Rectal smooth muscle tissue (tissue), 1 donor: ENCODE results near the gene OTUD1.

ENCODE experiments used
- H3K27ac ChIP-seq: one replicate; pipeline ENCODE4 v1.7.0; 2013; ENCODE audit warnings: low read depth, low read length, inconsistent platforms
- H3K27me3 ChIP-seq: one replicate; pipeline ENCODE4 v1.7.0; 2013; ENCODE audit warnings: low read length; ENCODE audit not compliant: control insufficient read depth, insufficient read depth
- H3K36me3 ChIP-seq: one replicate; pipeline ENCODE4 v1.7.0; 2013; ENCODE audit warnings: low read length; ENCODE audit not compliant: control insufficient read depth, insufficient read depth
- H3K4me1 ChIP-seq: one replicate; pipeline ENCODE4 v1.7.0; 2013; ENCODE audit warnings: low read length; ENCODE audit not compliant: control insufficient read depth, insufficient read depth
- H3K4me3 ChIP-seq: one replicate; pipeline ENCODE4 v1.7.0; 2013; ENCODE audit warnings: low read length
- H3K9ac ChIP-seq: one replicate; pipeline ENCODE4 v1.7.0; 2013; ENCODE audit warnings: low read length

OTUD1 gene

DNA sequence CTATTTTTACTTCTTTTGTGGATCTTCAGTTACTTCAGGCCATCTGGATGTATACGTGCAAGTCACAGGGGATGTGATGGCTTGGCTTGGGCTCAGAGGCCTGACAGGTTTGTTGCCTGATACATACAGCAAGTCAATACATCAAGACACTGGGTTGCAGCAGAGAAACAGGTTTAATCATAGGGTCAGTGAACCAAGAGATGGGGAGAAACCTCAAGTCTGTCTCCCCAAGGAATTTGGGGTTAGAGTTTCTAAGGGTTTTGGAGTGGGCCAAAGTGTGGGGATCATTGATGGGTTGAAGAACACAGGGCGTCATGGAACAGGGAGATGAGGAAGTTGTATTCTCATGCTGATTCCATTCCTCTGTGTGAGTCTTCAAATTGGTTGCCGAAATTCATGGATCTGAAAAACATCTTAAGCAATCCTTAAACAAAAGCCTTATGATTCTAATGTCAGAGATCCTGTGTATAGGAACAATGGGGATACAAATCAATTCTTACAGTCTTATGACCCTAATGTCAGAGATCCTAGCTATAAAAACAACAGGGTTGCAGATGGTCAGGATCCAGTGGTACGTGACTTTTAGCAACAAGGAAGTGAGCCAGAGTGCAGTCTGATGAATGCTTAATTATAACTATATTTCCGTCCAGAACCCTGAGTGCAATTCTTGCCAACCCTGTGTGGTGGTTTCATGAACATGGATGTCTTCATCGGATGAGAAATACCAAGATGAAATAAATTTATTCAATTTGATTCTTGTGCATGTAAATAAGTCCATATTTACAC, 18.9 kb downstream of the OTUD1 start:
- Histone ChIP-seq H3K27me3 (no peaks in the 10 kb centered on the region), H3K4me1 (no peaks in the 10 kb centered on the region), H3K27ac (no peak overlapping the region), H3K4me3 (no peak overlapping the region), H3K9ac (no peak overlapping the region), H3K36me3 (no peaks in the 10 kb centered on the region)

DNA sequence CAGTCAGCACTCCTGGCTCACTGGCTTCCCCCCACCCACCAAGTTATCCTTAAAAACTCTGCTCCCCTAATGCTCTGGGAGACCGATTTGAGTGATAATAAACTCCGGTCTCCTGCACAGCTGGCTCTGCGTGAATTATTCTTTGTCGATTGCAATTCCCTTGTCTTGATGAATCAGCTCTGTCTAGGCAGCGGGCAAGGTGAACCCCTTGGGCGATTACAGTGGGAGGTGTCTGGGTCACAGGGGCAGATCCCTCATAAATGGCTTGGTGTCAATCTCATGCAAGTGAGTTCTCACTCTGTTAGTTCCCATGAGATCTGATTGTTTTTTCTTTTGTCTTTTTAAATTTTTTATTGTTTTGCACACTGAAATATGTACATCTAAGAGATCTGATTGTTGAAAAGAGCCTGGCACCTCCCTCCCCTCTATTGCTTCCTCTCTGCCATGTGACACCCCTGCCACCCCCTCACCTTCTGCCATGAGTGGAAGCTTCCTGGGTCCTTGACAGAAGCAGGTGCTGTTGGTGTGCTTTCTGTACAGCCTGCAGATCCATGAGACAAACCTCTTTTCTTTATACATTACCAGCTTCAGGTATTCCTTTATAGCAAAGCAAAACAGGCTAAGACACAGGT, 20.5 kb downstream of the OTUD1 start:
- Histone ChIP-seq H3K4me1 (no peaks in the 10 kb centered on the region), H3K27ac (no peak overlapping the region), H3K36me3 (no peaks in the 10 kb centered on the region), H3K27me3 (no peaks in the 10 kb centered on the region), H3K9ac (no peak overlapping the region), H3K4me3 (no peak overlapping the region)

DNA sequence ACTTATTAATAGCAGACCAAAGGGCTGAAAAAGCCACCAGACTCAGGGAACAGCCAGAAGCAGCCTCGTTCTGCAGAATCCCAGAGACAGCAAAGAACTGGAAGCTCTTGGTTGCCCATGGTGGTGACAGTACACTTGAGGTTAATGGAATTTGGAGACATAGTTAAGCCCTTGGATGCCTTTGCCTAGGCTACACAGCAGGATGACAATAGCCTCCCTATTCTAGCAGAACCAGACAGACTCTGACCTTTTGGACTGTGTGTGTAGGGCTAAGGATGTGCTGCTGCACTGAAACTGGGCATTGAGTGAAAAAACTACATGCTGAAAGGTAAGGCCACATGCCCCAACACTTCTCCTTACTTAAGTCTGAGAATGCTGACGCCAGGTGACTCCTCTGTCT, 22.7 kb downstream of the OTUD1 start:
- Histone ChIP-seq H3K4me3 (no peak overlapping the region), H3K36me3 (no peaks in the 10 kb centered on the region), H3K27ac (no peak overlapping the region), H3K9ac (no peak overlapping the region), H3K27me3 (no peaks in the 10 kb centered on the region), H3K4me1 (no peaks in the 10 kb centered on the region)

DNA sequence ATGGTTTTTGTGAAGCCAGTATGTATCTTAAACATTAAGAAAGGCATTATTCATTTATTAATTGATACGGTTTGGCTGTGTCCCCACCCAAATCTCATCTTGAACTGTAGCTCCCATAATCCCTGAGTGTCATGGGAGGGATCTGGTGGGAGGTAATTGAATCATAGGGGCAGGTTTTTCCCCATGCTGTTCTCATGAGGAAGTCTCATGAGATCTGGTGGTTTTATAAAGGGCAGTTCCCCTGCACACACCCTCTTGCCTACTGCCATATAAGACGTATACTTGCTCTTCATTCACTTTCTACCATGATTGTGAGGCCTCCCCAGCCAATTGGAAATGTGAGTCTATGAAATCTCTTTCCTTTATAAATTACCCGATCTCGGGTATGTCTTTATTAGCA, 28.1 kb downstream of the OTUD1 start:
- no peak overlapping the region for H3K9ac ChIP-seq

DNA sequence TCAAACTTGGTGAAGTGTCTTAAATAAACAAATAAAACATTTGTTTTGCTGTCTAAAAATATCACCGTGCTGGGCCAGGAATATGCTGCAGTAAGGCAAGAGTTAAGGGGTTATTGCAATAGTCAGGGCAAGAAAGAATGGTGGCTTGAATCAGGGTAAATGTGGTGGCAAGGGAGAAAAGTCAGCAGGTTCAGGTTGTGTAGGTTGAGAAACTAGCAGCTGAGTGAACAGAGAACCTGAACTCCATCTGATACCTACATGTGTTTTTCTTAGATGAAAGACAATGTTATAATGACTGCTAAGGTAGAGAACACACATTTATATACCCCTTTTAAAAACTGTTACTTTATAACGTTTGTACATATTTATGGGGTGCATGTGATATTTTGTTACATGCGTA, 28.7 kb downstream of the OTUD1 start:
- Histone ChIP-seq H3K36me3 (no peaks in the 10 kb centered on the region), H3K27ac (no peak overlapping the region), H3K4me3 (no peak overlapping the region), H3K9ac (no peak overlapping the region), H3K4me1 (peaks cover 3% of the 10 kb centered on the region), H3K27me3 (no peaks in the 10 kb centered on the region)

More for the DNA sequence above, 28.1 kb downstream of the OTUD1 start:
- no peak overlapping the region for H3K4me3 ChIP-seq
- H3K4me1 ChIP-seq = peaks cover 3% of the 10 kb centered on the region
- no peak overlapping the region for H3K27ac ChIP-seq
- H3K27me3 ChIP-seq = no peaks in the 10 kb centered on the region
- no peaks in the 10 kb centered on the region for H3K36me3 ChIP-seq

DNA sequence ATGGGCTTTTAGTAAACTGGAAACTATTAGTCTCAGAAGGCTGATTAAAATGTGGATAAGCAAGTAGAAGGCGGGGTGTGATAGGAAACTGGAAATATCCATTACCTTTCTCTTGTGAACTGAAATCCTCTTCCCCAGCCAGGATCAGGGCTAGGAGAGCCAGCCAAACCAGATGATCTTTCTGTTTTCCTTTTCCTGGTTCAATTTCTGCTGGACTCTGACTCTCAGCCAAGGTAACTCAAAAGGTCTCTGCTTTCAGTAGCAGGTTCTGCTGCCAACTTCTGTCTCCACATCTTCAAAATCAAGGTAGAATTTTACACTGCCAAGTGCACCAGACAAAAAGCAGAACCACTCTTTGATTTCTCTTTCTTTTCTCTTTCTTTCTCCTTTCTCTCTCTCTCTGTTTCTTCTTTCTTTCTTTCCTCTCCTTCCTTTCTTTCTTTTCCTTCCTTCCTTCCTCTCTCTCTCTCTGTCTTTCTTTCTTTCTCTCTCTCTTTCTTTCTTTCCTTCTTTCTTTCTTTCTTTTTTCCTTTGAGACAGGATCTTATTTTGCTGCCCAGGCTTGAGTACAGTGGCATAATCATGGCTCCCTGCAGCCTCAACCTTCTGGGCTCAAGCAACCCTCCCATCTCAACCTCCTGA, 30.8 kb downstream of the OTUD1 start:
- H3K27ac ChIP-seq = no peak overlapping the region
- H3K9ac ChIP-seq = no peak overlapping the region
- no peak overlapping the region for H3K4me3 ChIP-seq
- no peaks in the 10 kb centered on the region for H3K36me3 ChIP-seq
- no peaks in the 10 kb centered on the region for H3K27me3 ChIP-seq
- H3K4me1 ChIP-seq = peaks cover 3% of the 10 kb centered on the region

DNA sequence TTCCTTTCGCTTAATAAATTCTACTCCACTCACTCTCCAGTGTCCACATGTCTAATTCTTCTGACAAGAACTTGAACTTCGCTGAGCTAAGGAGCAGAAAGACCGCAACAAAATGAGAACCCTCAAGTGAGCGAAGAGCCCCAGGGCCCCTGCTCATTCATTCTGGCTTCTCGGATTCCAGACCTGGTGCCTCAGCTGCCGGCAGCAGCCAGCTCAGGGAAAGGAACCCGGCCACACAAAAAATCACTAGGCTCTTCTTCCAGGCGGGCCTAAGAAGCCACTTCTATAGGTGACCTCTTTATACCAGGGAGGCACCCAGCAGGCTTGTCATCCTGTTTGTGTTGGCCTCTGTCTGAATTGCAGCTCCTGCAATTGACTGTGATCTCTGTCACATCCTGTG, 33.3 kb downstream of the OTUD1 start:
- Histone ChIP-seq H3K27me3 (no peaks in the 10 kb centered on the region), H3K4me3 (no peak overlapping the region), H3K4me1 (peaks cover 3% of the 10 kb centered on the region), H3K27ac (no peak overlapping the region), H3K9ac (no peak overlapping the region), H3K36me3 (no peaks in the 10 kb centered on the region)

DNA sequence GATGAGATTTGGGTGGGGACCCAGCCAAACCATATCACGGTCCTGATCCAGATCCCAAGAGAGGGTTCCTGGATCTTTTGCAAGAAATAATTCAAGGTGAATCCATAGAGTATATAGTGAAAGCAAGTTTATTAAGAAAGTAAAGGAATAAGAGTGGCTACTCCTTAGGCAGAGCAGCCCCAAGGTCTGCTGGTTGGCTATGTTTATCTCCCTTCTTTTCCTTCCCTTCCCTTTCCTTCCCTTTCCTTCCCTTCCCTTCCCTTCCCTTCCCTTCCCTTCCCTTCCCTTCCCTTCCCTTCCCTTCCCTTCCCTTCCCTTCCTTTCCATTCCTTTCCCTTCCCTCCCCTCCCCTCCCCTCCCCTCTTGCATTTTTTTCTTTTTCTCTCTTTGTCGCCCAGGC, 35.2 kb downstream of the OTUD1 start:
- H3K4me3 ChIP-seq = no peak overlapping the region
- H3K4me1 ChIP-seq = peaks cover 3% of the 10 kb centered on the region
- no peak overlapping the region for H3K27ac ChIP-seq
- H3K9ac ChIP-seq = no peak overlapping the region
- no peaks in the 10 kb centered on the region for H3K36me3 ChIP-seq
- H3K27me3 ChIP-seq = no peaks in the 10 kb centered on the region

DNA sequence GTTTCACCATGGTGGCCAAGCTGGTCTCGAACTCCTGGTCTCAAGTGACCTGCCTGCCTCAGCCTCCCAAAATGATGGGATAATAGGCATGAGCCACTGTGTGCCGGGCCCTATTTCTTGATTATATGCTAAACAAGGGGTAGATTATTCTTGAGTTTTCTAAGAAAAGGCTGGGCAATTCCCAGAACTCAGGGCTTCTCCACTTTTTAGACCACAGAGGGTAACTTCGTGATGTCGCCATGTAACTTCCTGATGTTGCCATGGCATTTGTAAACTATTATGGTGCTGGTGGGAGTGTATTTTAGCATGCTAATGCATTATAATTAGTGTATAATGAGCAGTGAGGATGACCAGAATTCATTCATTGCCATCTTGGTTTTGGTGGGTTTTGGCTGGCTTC, 35.8 kb downstream of the OTUD1 start:
- H3K9ac ChIP-seq = no peak overlapping the region
- peaks cover under 1% of the 10 kb centered on the region for H3K4me1 ChIP-seq
- no peak overlapping the region for H3K4me3 ChIP-seq
- no peaks in the 10 kb centered on the region for H3K27me3 ChIP-seq
- no peaks in the 10 kb centered on the region for H3K36me3 ChIP-seq
- no peak overlapping the region for H3K27ac ChIP-seq

DNA sequence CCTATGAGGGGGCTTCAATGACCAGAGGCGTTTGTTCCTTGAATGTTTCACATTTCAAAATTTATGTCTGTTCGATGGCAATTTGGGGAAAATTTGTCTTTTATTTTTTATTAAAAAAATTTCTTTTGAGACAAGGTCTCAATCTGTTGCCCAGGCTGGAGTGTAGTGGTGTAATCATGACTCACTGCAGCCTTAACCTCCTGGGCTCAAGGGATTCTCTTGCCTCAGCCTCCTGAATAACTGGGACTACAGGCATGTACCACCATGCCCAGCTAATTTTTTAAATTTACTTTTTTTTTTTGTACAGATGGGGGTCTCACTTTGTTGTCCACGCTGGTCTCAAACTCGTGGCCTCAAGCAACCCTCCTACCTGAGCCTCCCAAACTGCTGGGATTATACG, 39.7 kb downstream of the OTUD1 start:
- Histone ChIP-seq H3K4me1 (no peaks in the 10 kb centered on the region), H3K9ac (no peak overlapping the region), H3K27me3 (no peaks in the 10 kb centered on the region), H3K27ac (no peak overlapping the region), H3K4me3 (no peak overlapping the region), H3K36me3 (no peaks in the 10 kb centered on the region)

DNA sequence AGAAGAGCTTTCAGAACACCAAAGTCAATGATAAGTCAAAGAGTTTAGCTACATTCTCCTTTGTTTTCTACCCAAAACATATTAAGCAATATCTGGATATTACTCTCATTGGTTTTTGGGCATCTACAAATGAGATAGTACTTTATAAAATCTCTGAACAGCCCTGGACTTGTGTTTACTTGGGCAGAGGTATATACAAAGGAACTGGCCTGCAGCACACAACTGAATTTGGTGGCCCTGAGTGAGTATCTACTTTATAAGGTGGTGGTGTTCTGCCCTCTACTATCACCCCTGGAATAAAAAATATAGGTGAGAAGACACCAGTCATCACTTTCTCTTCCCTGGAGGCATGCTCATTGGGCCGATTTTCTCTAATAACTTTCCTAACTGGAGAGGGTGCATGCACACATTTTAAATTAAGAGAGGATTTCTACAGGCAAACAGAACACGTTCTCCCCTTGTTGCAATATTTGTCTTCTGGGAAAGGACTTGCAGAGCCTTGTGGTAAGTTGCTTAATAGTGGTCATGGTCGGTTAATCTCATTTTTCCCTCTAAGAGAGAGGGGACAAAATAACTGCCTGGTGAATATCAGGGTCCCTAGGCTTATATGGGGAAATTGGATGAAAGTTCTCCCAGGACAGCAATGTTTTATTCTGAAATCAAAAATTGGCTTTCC, 41.1 kb downstream of the OTUD1 start:
- no peak overlapping the region for H3K9ac ChIP-seq
- no peak overlapping the region for H3K27ac ChIP-seq
- no peak overlapping the region for H3K4me3 ChIP-seq
- H3K4me1 ChIP-seq = no peaks in the 10 kb centered on the region
- H3K27me3 ChIP-seq = no peaks in the 10 kb centered on the region
- H3K36me3 ChIP-seq = no peaks in the 10 kb centered on the region

DNA sequence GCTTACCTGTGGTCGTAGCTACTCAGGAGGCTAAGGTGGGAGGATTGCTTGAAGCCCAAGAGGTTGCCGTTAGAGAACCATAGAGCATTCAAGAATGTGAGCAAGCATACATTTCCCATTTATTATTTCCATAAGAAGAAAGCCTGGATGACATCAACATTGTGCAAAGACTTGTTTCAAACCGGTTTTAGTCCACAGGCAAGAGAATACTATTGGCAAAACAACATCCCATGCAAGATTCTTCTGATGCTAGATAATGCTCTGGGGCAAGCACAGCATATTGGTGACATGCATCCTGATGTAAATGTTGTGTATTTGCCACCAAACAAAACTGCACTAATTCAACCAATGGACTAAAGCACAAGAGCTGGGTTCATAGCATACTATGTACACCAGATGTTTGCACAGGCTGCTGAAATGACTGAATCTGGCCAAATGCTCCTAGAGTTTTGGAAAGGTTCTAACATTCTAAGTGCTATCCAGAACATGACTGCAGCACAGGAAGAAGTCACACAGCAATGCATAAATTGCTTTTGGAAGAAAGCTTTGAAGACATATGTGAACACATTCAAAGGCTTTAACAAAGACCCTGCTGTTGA, 42.6 kb downstream of the OTUD1 start:
- no peaks in the 10 kb centered on the region for H3K36me3 ChIP-seq
- H3K4me3 ChIP-seq = no peak overlapping the region
- H3K27ac ChIP-seq = no peak overlapping the region
- no peaks in the 10 kb centered on the region for H3K4me1 ChIP-seq
- no peak overlapping the region for H3K9ac ChIP-seq
- H3K27me3 ChIP-seq = no peaks in the 10 kb centered on the region
